ENCODE measurements around the gene SMC3.

Gene SMC3

DNA sequence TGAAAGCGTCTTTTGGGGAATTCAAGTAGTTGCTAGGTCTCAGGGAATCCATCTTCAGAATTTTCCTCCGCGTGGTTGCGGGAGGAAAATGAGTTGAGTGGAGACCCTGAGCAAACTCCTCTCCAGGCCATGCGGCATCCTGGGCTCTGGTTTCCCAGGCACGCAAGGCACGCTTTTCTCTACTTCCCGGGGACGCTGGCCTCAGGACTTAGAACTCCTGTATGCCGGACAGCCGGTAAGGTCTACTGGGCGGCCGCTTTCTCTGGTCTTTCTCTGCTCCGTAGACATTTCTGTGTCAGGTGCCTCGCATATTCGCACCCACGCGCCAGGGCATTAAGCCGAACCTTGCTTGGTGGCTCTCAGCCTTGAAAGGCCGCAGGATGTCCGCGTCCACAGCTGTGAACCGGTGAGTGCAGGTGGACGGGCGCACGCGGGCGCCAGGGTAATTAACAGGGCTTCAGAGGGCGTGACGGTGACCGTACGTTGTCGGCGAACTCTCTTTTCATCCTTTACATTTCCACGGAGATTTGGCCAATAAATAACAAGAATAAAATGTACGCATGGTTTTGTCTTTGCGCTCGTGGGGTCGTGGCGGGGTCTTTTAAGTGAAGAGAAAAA is 75.6 kb downstream of the SMC3 start:
- H3K4me3 ChIP-seq (ENCODE audit: low read depth, low read length) = peak overlapping the region; percentile 61
- POLR2A ChIA-PET = no interaction called here
- no peak for DNase-seq (ENCODE audit: low read depth, low spot score)
- TF ChIP-seq, protein P1, sequence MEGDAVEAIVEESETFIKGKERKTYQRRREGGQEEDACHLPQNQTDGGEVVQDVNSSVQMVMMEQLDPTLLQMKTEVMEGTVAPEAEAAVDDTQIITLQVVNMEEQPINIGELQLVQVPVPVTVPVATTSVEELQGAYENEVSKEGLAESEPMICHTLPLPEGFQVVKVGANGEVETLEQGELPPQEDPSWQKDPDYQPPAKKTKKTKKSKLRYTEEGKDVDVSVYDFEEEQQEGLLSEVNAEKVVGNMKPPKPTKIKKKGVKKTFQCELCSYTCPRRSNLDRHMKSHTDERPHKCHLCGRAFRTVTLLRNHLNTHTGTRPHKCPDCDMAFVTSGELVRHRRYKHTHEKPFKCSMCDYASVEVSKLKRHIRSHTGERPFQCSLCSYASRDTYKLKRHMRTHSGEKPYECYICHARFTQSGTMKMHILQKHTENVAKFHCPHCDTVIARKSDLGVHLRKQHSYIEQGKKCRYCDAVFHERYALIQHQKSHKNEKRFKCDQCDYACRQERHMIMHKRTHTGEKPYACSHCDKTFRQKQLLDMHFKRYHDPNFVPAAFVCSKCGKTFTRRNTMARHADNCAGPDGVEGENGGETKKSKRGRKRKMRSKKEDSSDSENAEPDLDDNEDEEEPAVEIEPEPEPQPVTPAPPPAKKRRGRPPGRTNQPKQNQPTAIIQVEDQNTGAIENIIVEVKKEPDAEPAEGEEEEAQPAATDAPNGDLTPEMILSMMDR (IDR thresholded peaks at IDR 0.05; ENCODE audit: insufficient read depth, low read length, missing control alignments) = no peak
- CTCF ChIA-PET = interaction anchor here (1.2 to 1.5 kb wide), 2 partner anchors 20 to 29 kb away, joined by 4 read pairs; no protein-coding TSS in a partner anchor

DNA sequence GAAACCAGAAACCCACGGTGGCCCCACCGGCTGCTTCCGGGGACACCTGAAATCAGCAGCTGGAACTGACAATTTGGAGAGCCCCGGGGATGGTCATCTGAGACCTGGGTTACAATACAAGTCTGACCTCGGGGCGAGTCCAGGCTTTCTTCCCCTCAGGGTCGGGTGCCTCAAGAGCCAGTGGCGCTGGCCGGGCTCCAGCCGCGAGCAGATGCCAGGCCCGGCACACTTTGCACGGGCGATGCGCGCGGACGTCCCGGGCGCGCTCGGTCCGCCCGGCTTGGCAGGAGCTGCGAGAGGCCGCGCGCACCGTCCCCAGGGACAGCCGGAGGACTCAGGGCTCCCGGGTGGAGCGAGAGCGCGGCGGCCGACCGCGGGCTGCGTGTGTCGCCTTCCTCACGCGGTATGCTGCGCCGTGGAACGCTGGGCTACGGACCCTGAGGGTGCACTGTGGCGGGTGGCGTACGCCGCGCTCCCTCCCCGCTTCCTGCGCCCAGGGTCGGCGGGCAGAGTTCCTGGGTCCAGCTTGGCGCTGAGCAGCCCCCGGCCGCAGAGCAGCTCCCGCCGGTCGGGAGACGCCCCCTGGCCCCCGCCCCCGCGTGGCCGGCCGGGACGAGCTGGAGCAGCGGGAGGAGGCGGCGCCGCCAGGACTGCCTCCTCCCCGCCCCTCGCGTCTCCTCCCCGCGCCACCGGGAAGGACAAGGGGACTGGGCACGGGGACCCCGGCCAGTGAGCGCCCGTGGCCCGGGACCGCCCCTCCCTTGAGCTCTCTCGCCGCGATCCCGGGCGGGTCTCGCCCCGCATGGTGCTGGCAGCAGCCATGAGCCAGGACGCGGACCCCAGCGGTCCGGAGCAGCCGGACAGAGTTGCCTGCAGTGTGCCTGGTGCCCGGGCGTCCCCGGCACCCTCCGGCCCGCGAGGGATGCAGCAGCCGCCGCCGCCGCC is 76.4 kb downstream of the SMC3 start, which contains the start of gene RBM20:
Gene RBM20, plus strand, starts transcription at position 684 of the 945 bp plus-strand sequence. Its CDS starts 119 bp downstream, at position 803.
- TF ChIP-seq, protein P1 (IDR thresholded peaks at IDR 0.05; ENCODE audit: insufficient read depth, low read length, missing control alignments) = no peak
- H3K4me3 ChIP-seq (ENCODE audit: low read depth, low read length) = peak within 1 kb of the TSS; percentile 61
- ChIA-PET CTCF (interaction anchor here (0.9 to 1.5 kb wide), 5 partner anchors 11 to 104 kb away, joined by 3 to 4 read pairs (median 4); no protein-coding TSS in a partner anchor), POLR2A (no interaction called here)
- DNase-seq (ENCODE audit: low read depth, low spot score) = no peak

DNA sequence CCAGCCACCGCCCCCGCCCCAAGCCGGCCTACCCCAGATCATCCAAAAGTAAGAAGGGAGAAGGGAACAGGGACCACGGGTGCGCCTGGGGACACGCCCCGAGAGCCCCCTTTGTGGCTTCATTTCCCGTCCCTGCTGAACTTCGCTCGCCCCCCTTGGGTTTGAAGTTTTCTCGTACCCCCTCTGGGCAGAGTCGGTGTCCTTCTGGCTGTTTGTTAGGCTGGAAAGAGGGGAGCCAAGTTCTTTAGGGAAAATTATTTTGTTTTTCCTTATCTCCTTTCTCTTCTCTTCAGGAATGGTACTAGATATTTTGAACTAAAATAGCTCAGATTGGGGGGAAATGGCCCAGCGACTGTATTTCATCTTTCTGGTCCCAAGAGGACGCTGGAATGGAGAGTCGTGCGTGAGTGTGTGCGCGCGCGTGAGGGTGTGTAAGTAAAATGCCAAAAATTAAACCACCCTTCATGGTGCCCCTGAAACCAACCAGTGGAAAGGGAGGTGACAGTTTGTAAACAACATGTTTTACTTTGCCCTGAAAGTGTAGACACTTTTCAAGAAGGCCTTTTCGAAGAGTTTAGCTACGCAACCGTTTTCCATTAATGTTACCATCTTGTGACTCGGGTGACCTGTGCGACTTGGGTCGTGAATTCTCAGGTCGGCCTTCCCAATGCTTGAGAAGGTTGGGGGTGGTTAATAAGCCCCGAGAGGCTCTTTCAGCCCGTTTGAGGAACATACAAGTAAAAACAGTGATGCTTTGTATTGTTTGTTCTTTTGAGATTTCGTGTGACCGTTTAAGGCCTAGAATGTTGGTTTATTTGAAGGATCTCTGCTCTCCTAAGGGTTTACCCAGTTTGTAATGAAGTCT is 77.3 kb downstream of the SMC3 start:
- peak overlapping the region; percentile 61 for H3K4me3 ChIP-seq (ENCODE audit: low read depth, low read length)
- DNase-seq (ENCODE audit: low read depth, low spot score) = no peak
- TF ChIP-seq, protein P1 (IDR thresholded peaks at IDR 0.05; ENCODE audit: insufficient read depth, low read length, missing control alignments) = no peak
- POLR2A ChIA-PET = no interaction called here
- CTCF ChIA-PET = interaction anchor here (0.9 to 1.3 kb wide), 4 partner anchors 10 to 103 kb away, joined by 3 to 4 read pairs (median 4); no protein-coding TSS in a partner anchor

DNA sequence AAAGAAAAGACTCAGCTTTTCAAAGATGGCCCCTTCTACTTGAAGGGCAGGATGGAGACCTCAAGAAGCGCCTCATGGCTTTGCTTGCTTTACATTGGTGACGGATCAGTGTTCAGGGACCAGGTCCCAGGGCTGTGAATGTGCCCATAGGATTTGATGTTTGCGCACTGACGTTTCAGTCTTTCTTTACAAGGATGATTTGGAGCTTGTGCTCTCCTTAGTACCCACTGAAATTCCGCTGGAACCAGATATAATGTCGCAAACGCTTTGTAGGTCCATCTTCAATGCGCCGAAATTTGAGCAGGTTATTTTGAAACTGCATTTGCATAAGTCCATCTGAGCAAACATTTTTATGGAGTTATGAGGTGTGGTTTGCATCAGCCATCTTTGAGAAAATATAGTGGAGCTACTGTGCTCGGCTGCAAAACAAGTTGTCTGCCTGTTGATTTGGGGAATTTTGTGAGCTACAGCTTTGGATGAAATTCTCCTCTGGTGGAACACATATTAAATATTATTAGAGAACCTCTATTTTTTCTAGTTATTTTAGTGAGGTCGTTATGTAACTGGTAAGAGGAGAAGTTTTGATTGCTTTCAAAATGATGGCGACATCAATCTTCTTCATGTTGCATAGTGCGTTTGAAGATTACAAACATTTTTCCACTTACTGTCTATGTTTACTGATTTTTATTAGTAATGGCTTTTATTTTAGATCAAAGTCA is 79.1 kb downstream of the SMC3 start:
- ChIA-PET POLR2A (no interaction called here), CTCF (interaction anchor here (1.0 kb wide), 1 partner anchor 25 kb away, joined by 5 read pairs; no protein-coding TSS in a partner anchor)
- no peak for DNase-seq (ENCODE audit: low read depth, low spot score)
- no peak overlapping the region for H3K4me3 ChIP-seq (ENCODE audit: low read depth, low read length)
- TF ChIP-seq, protein P1 (IDR thresholded peaks at IDR 0.05; ENCODE audit: insufficient read depth, low read length, missing control alignments) = no peak

DNA sequence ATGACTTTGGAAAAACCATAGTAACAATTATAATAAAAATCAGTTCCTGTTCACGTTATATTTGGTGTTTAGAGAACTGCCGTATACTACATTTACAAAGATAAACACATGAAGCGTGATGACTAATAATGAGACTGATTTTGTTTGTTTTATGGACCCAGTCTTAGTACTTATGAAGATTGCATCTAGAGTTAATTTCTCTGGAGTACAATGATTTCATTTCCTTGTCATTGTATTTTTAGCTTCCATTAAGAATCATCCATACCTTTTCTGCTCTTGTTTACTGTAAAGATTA is 79.6 kb downstream of the SMC3 start:
- TF ChIP-seq, protein P1 (IDR thresholded peaks at IDR 0.05; ENCODE audit: insufficient read depth, low read length, missing control alignments) = no peak
- no peak overlapping the region for H3K4me3 ChIP-seq (ENCODE audit: low read depth, low read length)
- CTCF ChIA-PET = interaction anchor here (1.6 kb wide), 1 partner anchor 26 kb away, joined by 9 read pairs; no protein-coding TSS in a partner anchor
- POLR2A ChIA-PET = no interaction called here
- DNase-seq (ENCODE audit: low read depth, low spot score) = no peak

Measured in AG04449 (cell line).